H9 (cell line): ENCODE data around the gene MYO5B. TPM values are rescaled to one million over a fixed set of nuclear protein-coding genes. Genes with fewer than 3 reads are reported as not detected.

Experiments used
- DNase-seq: peaks from one replicate; pipeline ENCODE4 v3.0.0-alpha.2; 2017
- H2AFZ ChIP-seq: one replicate; pipeline ENCODE4 v1.6.1; 2013; ENCODE audit warnings: mild to moderate bottlenecking, low read length, control low read depth, moderate library complexity
- H2AK5ac ChIP-seq: 2 replicates; pipeline ENCODE4 v1.6.1; 2013; ENCODE audit warnings: low read length, control low read depth, mixed read lengths; ENCODE audit not compliant: insufficient read length
- H2BK120ac ChIP-seq: one replicate; pipeline ENCODE4 v1.6.1; 2013; ENCODE audit warnings: low read depth, mild to moderate bottlenecking, low read length, control low read depth, inconsistent platforms; ENCODE audit not compliant: poor library complexity, severe bottlenecking
- H2BK12ac ChIP-seq: 2 replicates; pipeline ENCODE4 v1.6.1; 2013; ENCODE audit warnings: low read length, control low read depth, mixed read lengths, low read depth; ENCODE audit not compliant: insufficient read length
- H2BK15ac ChIP-seq: 2 replicates; pipeline ENCODE4 v1.6.1; 2013; ENCODE audit warnings: low read depth, low read length, control low read depth
- H2BK20ac ChIP-seq: one replicate; pipeline ENCODE4 v1.6.1; 2013; ENCODE audit warnings: low read depth, mild to moderate bottlenecking, low read length, control low read depth, inconsistent platforms; ENCODE audit not compliant: poor library complexity, severe bottlenecking
- H2BK5ac ChIP-seq: 2 replicates; pipeline ENCODE4 v1.6.1; 2013; ENCODE audit warnings: low read length, control low read depth, mixed read lengths; ENCODE audit not compliant: insufficient read length
- H3K14ac ChIP-seq: 2 replicates; pipeline ENCODE4 v1.6.1; 2013; ENCODE audit warnings: low read length, control low read depth; ENCODE audit not compliant: insufficient read depth
- H3K18ac ChIP-seq: 2 replicates; pipeline ENCODE4 v1.6.1; 2013; ENCODE audit warnings: low read depth, mild to moderate bottlenecking, mixed read lengths, low read length, control low read depth; ENCODE audit not compliant: insufficient read length
- H3K23ac ChIP-seq: 2 replicates; pipeline ENCODE4 v1.6.1; 2013; ENCODE audit warnings: low read length, control low read depth, mixed read lengths, low read depth; ENCODE audit not compliant: insufficient read length
- H3K23me2 ChIP-seq: 2 replicates; pipeline ENCODE4 v1.6.1; 2013; ENCODE audit warnings: low read depth, mild to moderate bottlenecking, mixed read lengths, low read length, control low read depth; ENCODE audit not compliant: insufficient read length, poor library complexity, severe bottlenecking
- H3K27ac ChIP-seq: 2 replicates; pipeline ENCODE4 v1.5.1; 2013; ENCODE audit warnings: low read length, control low read depth, mixed read lengths, low read depth; ENCODE audit not compliant: insufficient read length
- H3K27me3 ChIP-seq: 2 replicates; pipeline ENCODE4 v1.6.1; 2013; ENCODE audit warnings: low read length, control low read depth, inconsistent platforms; ENCODE audit not compliant: insufficient read depth
- H3K4ac ChIP-seq: 2 replicates; pipeline ENCODE4 v1.6.1; 2013; ENCODE audit warnings: low read depth, mild to moderate bottlenecking, control low read depth, inconsistent platforms, low read length, moderate library complexity
- H3K4me1 ChIP-seq: 2 replicates; pipeline ENCODE4 v1.6.1; 2013; ENCODE audit warnings: low read length, control low read depth, inconsistent platforms; ENCODE audit not compliant: insufficient read depth
- H3K4me2 ChIP-seq: 2 replicates; pipeline ENCODE4 v1.6.1; 2013; ENCODE audit warnings: low read length, control low read depth, mixed read lengths; ENCODE audit not compliant: insufficient read length, insufficient read depth
- H3K56ac ChIP-seq: 2 replicates; pipeline ENCODE4 v1.6.1; 2013; ENCODE audit warnings: low read depth, mild to moderate bottlenecking, mixed read lengths, low read length, control low read depth; ENCODE audit not compliant: insufficient read length
- H3K79me1 ChIP-seq: 2 replicates; pipeline ENCODE4 v1.6.1; 2013; ENCODE audit warnings: low read depth, mild to moderate bottlenecking, moderate library complexity, low read length, control low read depth, inconsistent platforms; ENCODE audit not compliant: insufficient read depth, poor library complexity, severe bottlenecking
- H3K79me2 ChIP-seq: 2 replicates; pipeline ENCODE4 v1.6.1; 2013; ENCODE audit warnings: low read length, control low read depth, inconsistent platforms; ENCODE audit not compliant: insufficient read depth
- H3K9ac ChIP-seq: 2 replicates; pipeline ENCODE4 v1.6.1; 2013; ENCODE audit warnings: low read length, control low read depth, mixed read lengths; ENCODE audit not compliant: insufficient read length; ENCODE audit errors: extremely low read depth
- H3K9me3 ChIP-seq: one replicate; pipeline ENCODE4 v1.6.1; 2013; ENCODE audit warnings: low read depth, low read length, inconsistent platforms; ENCODE audit not compliant: control insufficient read depth
- H3T11ph ChIP-seq: one replicate; pipeline ENCODE4 v1.6.1; 2013; ENCODE audit warnings: mild to moderate bottlenecking, low read length, control low read depth, inconsistent platforms
- H4K20me1 ChIP-seq: one replicate; pipeline ENCODE4 v1.6.1; 2013; ENCODE audit not compliant: control insufficient read depth, insufficient read length, insufficient read depth
- H4K5ac ChIP-seq: 2 replicates; pipeline ENCODE4 v1.6.1; 2013; ENCODE audit warnings: low read depth, mild to moderate bottlenecking, mixed read lengths, low read length, control low read depth; ENCODE audit not compliant: insufficient read length
- H4K8ac ChIP-seq: replicated peaks from 2 replicates; pipeline ENCODE4 v1.6.1; 2013; ENCODE audit warnings: low read length, control low read depth, mixed read lengths, low read depth; ENCODE audit not compliant: insufficient read length
- H4K91ac ChIP-seq: 2 replicates; pipeline ENCODE4 v1.6.1; 2013; ENCODE audit warnings: low read depth, mild to moderate bottlenecking, moderate library complexity, mixed read lengths, low read length, control low read depth; ENCODE audit not compliant: insufficient read length
- H3K27ac Mint-ChIP-seq, 3 experiments: 2 replicates in 2 of 3; 3 replicates in 1 of 3; pipeline ENCODE4 v1.8.0; 2020 to 2021; ENCODE audit warnings: mixed read lengths in 3 of 3, mild to moderate bottlenecking in 1 of 3, moderate library complexity in 1 of 3
- H3K27me3 Mint-ChIP-seq: 2 replicates; pipeline ENCODE4 v1.8.0; 2021; ENCODE audit warnings: low read depth, mild to moderate bottlenecking, moderate library complexity, mixed read lengths
- H3K36me3 Mint-ChIP-seq, 3 experiments: 2 replicates in 2 of 3; 3 replicates in 1 of 3; pipeline ENCODE4 v1.8.0; 2020 to 2021; ENCODE audit warnings: low read depth in 3 of 3, mixed read lengths in 3 of 3; ENCODE audit not compliant: insufficient read depth in 1 of 3
- H3K4me1 Mint-ChIP-seq, 2 experiments: 2 replicates each; pipeline ENCODE4 v1.8.0; 2020; ENCODE audit warnings: mixed read lengths in 2 of 2
- H3K4me3 Mint-ChIP-seq, 2 experiments: 2 replicates in 1 of 2; 3 replicates in 1 of 2; pipeline ENCODE4 v1.8.0; 2020 to 2021; ENCODE audit warnings: mild to moderate bottlenecking in 2 of 2, mixed read lengths in 2 of 2, moderate library complexity in 1 of 2
- H3K9me3 Mint-ChIP-seq, 2 experiments: 2 replicates in 1 of 2; 3 replicates in 1 of 2; pipeline ENCODE4 v1.8.0; 2020; ENCODE audit warnings: mild to moderate bottlenecking in 2 of 2, mixed read lengths in 2 of 2, moderate library complexity in 1 of 2
- WGBS: extraction: QIAGEN DNeasy Blood & Tissue Kit; methylation state at CpG from one replicate; pipeline ENCODE4 v1.1.7; 2013; ENCODE audit warnings: missing lambda C conversion rate, low lambda C conversion rate, mixed read lengths; ENCODE audit not compliant: insufficient read length; ENCODE audit errors: extremely low coverage; 5-methylcytosine and 5-hydroxymethylcytosine counted together
- total RNA-seq: library from RNA; stranded (reverse); gene quantifications from 2 replicates; pipeline ENCODE4 v1.2.1, GENCODE V29; 2021
- TF ChIP-seq, protein P1 (sequence below): fragments of 200-600 bp; sonication (generic); conservative IDR thresholded peaks from 3 replicates; pipeline ENCODE4 v1.8.0; 2021; ENCODE audit warnings: antibody characterized with exemption, mild to moderate bottlenecking

MYO5B gene
- total RNA-seq, 1 experiment from 2014 or later = 9.3 TPM

DNA sequence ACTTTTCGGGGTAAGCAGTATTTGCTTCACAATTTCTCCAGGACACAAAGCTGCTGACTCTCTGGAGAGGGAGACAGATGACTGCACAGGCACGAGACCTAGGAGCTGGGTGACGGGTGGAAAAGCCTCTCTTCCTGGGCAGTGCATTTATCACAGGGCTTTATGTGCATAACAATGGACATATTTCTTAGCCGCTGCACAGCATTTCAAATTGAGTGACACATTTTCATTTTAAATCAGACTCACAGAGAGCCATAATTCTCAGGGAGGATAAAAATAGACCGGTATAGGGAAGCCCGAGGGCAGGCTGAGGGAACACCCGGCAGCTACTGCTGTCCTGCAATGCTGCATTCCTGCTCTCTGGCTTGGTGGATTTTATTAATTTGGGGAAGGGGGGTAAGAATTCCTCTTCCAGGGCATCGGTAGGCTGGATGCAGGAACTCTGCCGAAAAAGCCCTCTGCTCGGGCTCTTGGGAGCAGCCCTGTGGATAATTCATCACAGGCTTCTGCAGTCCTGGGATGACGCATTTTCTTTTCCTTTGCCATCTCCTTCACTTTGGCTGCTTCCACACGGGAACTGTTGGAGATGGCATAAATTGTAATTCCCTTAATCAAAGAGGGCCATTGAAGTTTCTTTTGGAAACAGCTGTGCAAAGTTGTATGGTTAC lies 273.5 kb downstream of the MYO5B start:
- DNase-seq = no peak
- Mint-ChIP-seq H3K9me3 (peaks cover 7 to 14% of the 10 kb centered on the region in 2 experiments; a peak in 4 of 5 replicates), H3K4me1 (peaks cover 0 to 5% of the 10 kb centered on the region in 2 experiments; a peak in 1 of 4 replicates), H3K27me3 (no peaks in the 10 kb centered on the region; the same call in 1 of the 2 replicates), H3K27ac (no peak overlapping the region; a peak in 1 of 7 replicates), H3K4me3 (no peak overlapping the region), H3K36me3 (peaks cover 8 to 17% (median 12%) of the 10 kb centered on the region in 3 experiments)
- Histone ChIP-seq H2BK20ac (no peak overlapping the region), H2BK120ac (no peak overlapping the region), H3K4me1 (no peaks in the 10 kb centered on the region), H3T11ph (no peak overlapping the region), H4K20me1 (peaks cover 3% of the 10 kb centered on the region), H2BK12ac (no peak overlapping the region), H3K23ac (no peak overlapping the region), H4K8ac (no peak overlapping the region), H3K23me2 (no peaks in the 10 kb centered on the region), H4K91ac (no peak overlapping the region), H2BK5ac (no peak overlapping the region), H3K79me1 (no peaks in the 10 kb centered on the region), H4K5ac (no peak overlapping the region), H2AFZ (no peak overlapping the region), H2BK15ac (no peak overlapping the region), H3K9me3 (no peaks in the 10 kb centered on the region), H3K4me2 (no peak overlapping the region), H3K9ac (no peak overlapping the region), H2AK5ac (no peak overlapping the region), H3K14ac (no peak overlapping the region), H3K27me3 (no peaks in the 10 kb centered on the region), H3K27ac (no peak overlapping the region), H3K56ac (no peak overlapping the region), H3K18ac (no peak overlapping the region), H3K79me2 (no peaks in the 10 kb centered on the region), H3K4ac (no peak overlapping the region)
- no CpG with 5 or more reads among the region's 12 CpGs for WGBS
- TF ChIP-seq, protein P1, sequence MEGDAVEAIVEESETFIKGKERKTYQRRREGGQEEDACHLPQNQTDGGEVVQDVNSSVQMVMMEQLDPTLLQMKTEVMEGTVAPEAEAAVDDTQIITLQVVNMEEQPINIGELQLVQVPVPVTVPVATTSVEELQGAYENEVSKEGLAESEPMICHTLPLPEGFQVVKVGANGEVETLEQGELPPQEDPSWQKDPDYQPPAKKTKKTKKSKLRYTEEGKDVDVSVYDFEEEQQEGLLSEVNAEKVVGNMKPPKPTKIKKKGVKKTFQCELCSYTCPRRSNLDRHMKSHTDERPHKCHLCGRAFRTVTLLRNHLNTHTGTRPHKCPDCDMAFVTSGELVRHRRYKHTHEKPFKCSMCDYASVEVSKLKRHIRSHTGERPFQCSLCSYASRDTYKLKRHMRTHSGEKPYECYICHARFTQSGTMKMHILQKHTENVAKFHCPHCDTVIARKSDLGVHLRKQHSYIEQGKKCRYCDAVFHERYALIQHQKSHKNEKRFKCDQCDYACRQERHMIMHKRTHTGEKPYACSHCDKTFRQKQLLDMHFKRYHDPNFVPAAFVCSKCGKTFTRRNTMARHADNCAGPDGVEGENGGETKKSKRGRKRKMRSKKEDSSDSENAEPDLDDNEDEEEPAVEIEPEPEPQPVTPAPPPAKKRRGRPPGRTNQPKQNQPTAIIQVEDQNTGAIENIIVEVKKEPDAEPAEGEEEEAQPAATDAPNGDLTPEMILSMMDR = no peak
